Tibial artery (tissue), 4 donors: ENCODE data around the gene PHOSPHO2.

Source experiments
- DNase-seq, 2 donors: peaks; one replicate each; pipeline ENCODE4 v3.0.0-alpha.2; 2019
- H3K27ac ChIP-seq, 2 donors: fragments of 200-600 bp; sonication (generic) in 1 of 2; 1 replicate in 1 of 2; 2 replicates in 1 of 2; pipeline ENCODE4 v1.5.1; 2018 to 2019; ENCODE audit warnings: mild to moderate bottlenecking in 1 of 2
- H3K27me3 ChIP-seq, 2 donors: fragments of 200-600 bp; sonication (generic) in 1 of 2; one replicate each; pipeline versions ENCODE4 v1.5.1 to v1.6.0; 2016 to 2019
- H3K36me3 ChIP-seq, 3 donors: fragments of 200-600 bp; sonication (generic) in 2 of 3; one replicate each; pipeline ENCODE4 v1.5.1; 2016 to 2019; ENCODE audit warnings: mild to moderate bottlenecking in 2 of 3
- H3K4me1 ChIP-seq, 4 donors: fragments of 200-600 bp; sonication (generic) in 2 of 4; 1 replicate in 3 of 4; 2 replicates in 1 of 4; pipeline ENCODE4 v1.5.1; 2016 to 2019
- H3K4me3 ChIP-seq, 2 donors: fragments of 200-600 bp; sonication (generic) in 1 of 2; 1 replicate in 1 of 2; 2 replicates in 1 of 2; pipeline ENCODE4 v1.5.1; 2018 to 2019; ENCODE audit warnings: mild to moderate bottlenecking in 2 of 2
- H3K9me3 ChIP-seq, 3 donors: fragments of 200-600 bp; sonication (generic) in 1 of 3; one replicate each; pipeline ENCODE4 v1.5.1; 2016 to 2019
- CTCF ChIP-seq, 2 experiments: fragments of 200-600 bp in 1 of 2; fragments of 450-650 bp in 1 of 2; IDR thresholded peaks; one replicate each; pipeline ENCODE4 v1.5.1; 2017 to 2019; ENCODE audit warnings: antibody characterized with exemption in 2 of 2, mild to moderate bottlenecking in 1 of 2, moderate library complexity in 1 of 2
- intact Hi-C: fragments of 100-400 bp; cut with DNase I; formaldehyde crosslinking; loops from one replicate; pipeline ENCODE4 v1.15.0; 2023; ENCODE audit warnings: low total_unique reads

Gene PHOSPHO2

GRCh38 chr2:169673106-169673505 is 21.2 kb upstream of the PHOSPHO2 start:
- Histone ChIP-seq H3K4me3 (no peak overlapping the region), H3K36me3 (no peaks in the 10 kb centered on the region), H3K9me3 (no peaks in the 10 kb centered on the region), H3K27me3 (no peaks in the 10 kb centered on the region), H3K4me1 (no peaks in the 10 kb centered on the region), H3K27ac (no peak overlapping the region)
- no peak for TF ChIP-seq CTCF (IDR thresholded peaks at IDR 0.05)
- no peak for DNase-seq
- intact Hi-C loops: no loop called here

- Histone ChIP-seq H3K36me3 (no peaks in the 10 kb centered on the region), H3K4me1 (no peaks in the 10 kb centered on the region), H3K27me3 (no peaks in the 10 kb centered on the region), H3K4me3 (no peak overlapping the region), H3K9me3 (no peaks in the 10 kb centered on the region), H3K27ac (no peak overlapping the region)
- no peak for TF ChIP-seq CTCF (IDR thresholded peaks at IDR 0.05)
- no peak for DNase-seq
- intact Hi-C loops: no loop called here
Observed at GRCh38 chr2:169673921-169674320, 20.3 kb upstream of the PHOSPHO2 start.

- no peaks in the 10 kb centered on the region for H3K27me3 ChIP-seq
- H3K27ac ChIP-seq: no peak overlapping the region
- no peaks in the 10 kb centered on the region for H3K9me3 ChIP-seq
- intact Hi-C loops: no loop called here
- no peak for DNase-seq
- no peaks in the 10 kb centered on the region for H3K4me1 ChIP-seq
- no peaks in the 10 kb centered on the region for H3K36me3 ChIP-seq
- no peak for TF ChIP-seq CTCF (IDR thresholded peaks at IDR 0.05)
- no peak overlapping the region for H3K4me3 ChIP-seq
Observed at GRCh38 chr2:169676357-169676756, 17.9 kb upstream of the PHOSPHO2 start.

GRCh38 chr2:169676850-169677249 is 17.4 kb upstream of the PHOSPHO2 start:
- intact Hi-C loops: no loop called here
- DNase-seq: no peak
- Histone ChIP-seq H3K36me3 (no peaks in the 10 kb centered on the region), H3K27ac (no peak overlapping the region), H3K4me3 (no peak overlapping the region), H3K4me1 (no peaks in the 10 kb centered on the region), H3K9me3 (no peaks in the 10 kb centered on the region), H3K27me3 (no peaks in the 10 kb centered on the region)
- TF ChIP-seq CTCF (IDR thresholded peaks at IDR 0.05): no peak

- H3K36me3 ChIP-seq: no peaks in the 10 kb centered on the region
- no peaks in the 10 kb centered on the region for H3K4me1 ChIP-seq
- H3K9me3 ChIP-seq: no peaks in the 10 kb centered on the region
- H3K27ac ChIP-seq: no peak overlapping the region
- H3K4me3 ChIP-seq: no peak overlapping the region
- no peak for TF ChIP-seq CTCF (IDR thresholded peaks at IDR 0.05)
- no peaks in the 10 kb centered on the region for H3K27me3 ChIP-seq
- no peak for DNase-seq
- intact Hi-C loops: no loop called here
Observed at GRCh38 chr2:169683054-169683424, 11.2 kb upstream of the PHOSPHO2 start.

GRCh38 chr2:169683425-169684134 is 10.7 kb upstream of the PHOSPHO2 start:
- H3K27ac ChIP-seq: no peak overlapping the region
- no peak for TF ChIP-seq CTCF (IDR thresholded peaks at IDR 0.05)

More at GRCh38 chr2:169683425-169684134, 10.7 kb upstream of the PHOSPHO2 start:
- Histone ChIP-seq H3K4me3 (no peak overlapping the region), H3K36me3 (no peaks in the 10 kb centered on the region), H3K4me1 (no peaks in the 10 kb centered on the region), H3K27me3 (no peaks in the 10 kb centered on the region), H3K9me3 (no peaks in the 10 kb centered on the region)
- intact Hi-C loops: no loop called here
- no peak for DNase-seq
